Right forelimb (tissue), 1 donor: Measurements from ENCODE around the gene GASK1B.

Source experiments
- DNase-seq: peaks from one replicate; pipeline ENCODE4 v3.0.0-alpha.2; 2018

The GASK1B gene

DNA sequence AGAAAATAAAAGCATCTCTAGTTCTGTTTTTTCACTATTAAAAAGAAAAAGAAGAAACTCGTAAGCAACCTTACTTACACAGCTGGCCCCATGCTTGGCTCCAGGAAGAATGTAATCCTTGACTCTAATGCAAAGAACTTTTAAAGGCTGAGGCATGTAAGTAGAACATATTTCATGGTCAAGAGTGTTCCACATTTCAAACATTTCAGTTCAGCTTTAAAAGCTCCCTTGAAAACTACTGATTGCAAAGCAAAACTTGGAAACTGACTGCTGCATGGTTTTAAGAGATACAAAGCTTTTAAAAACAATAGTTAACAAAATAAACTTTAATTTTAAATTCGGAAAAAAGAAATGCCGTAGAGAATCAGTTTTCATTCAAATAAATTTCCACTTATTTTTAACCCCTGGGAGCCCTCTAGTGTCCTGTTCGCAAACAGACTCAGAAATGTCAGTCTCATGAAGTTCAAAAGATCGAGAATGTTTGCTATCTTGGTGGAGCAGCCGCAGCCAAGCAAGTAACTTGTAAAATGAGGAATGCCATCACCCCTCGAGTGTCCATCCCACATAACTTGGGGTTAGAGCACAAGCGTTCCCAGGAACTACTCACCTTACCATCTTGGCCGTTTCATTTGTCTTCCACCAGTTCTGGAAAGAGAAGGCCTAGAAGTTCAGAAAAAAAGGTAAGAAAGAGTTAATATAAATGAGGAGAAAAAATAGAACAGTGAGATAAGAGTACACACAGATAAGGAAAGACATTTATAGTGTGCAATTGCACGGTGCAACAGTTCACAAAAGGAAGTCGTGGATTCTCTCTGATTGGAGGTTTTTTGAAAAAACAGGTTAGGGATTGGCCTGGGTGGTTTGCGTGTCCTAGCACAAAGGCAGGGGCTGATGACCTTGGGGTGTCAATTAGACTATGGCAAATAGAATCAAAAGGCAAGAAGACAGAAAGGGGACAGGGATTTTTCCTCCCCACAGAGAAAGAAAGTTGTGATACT is at the start of gene GASK1B:
Gene GASK1B (minus strand): TSS at position 765 of the 998 bp plus-strand sequence. CDS start 1,650 bp downstream, outside the sequence.
- no peak for DNase-seq

DNA sequence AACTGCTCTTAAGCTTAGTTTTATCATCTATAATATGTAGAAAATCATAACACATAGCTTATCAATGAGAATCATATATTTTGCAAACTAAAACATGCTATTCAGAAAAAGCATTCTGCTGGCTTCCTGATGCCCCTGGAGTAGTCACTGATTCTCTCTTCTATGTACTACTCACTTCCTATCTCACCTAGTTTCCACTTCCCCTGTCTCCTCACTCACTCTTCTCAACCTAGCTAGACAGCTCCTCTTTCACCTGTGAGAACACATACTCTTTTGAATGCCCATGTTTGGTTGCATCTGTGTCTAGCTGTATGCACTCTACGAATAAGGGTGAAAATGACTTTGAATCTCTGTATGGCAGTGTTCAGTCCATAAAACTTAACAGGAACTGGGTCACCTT is 46.8 kb upstream of the GASK1B start:
- no peak for DNase-seq

DNA sequence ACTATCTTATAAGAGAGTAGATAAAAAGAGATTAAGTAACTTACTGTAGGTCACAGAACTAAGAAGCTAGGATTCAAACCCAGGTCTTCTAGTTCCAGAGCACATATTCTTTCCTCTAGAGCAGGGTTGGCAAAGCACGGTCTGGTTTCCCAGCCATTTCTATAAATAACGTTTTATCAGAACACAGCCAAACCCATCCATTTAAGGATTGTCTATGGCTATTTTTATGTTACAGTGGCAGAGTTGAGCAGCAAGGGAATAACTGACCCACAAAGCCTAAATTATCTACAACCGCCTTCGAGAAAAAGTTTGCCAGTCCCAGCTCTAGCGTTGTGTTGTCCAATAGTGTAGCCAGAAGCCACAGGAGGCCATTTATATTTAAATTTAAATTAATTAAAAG is 44.9 kb upstream of the GASK1B start:
- DNase-seq: no peak

DNA sequence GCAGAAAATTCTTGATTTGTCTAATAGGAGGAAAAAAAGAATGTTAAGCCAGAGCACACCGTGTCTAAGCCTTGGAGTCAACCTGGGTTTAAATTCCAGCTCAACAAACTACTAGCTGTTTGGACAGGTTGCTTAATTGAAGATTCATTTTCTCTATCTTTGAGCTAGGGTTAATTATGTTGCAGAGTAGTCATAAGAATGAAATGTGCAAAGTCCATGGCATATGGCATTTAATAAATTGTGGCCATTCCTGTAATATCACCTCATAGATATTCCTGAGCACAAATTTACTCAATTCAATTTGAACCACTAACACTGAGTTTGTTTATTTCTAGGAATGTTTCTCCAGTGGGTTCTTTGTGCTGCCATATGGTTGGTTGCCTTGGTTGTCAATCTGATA is 42.0 kb upstream of the GASK1B start:
- DNase-seq: no peak

DNA sequence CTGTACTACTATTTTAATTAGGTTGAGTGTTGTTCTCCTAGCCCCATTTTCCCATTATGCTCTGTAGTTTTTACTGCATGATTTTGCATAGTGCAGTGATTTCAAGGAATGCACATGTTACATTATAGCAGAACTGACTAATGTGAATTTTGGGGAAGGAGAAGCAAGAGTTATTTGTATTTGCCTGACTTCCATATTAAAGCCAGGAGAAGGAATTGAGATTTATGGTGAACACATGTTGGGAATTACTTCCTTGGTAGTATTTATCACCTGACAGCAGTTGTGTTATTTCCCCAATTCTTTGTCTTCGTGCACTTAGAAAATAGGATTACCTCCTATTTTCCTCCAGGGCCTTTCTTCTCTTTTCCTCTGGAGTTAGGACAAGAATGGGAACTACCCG is 40.6 kb upstream of the GASK1B start:
- DNase-seq: no peak

DNA sequence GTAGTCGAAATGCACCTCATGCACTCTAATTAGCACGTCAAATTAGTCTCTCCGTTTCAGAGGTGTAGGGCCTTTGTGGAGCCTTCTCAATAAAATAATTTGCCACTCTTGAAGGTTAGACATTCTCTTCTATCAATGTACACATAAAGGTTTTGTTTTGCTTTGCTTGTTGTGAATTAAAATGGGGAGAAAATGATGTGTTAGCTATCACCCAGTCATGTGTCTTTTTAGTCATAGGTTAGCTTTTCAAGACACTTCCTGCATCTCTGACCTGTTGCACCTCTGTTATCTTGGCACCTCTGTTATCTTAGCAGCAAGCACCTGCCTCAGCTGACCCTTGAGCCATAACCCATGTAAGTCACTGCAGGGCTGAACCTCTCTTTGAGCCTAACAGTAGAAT is 38.4 kb upstream of the GASK1B start:
- no peak for DNase-seq

DNA sequence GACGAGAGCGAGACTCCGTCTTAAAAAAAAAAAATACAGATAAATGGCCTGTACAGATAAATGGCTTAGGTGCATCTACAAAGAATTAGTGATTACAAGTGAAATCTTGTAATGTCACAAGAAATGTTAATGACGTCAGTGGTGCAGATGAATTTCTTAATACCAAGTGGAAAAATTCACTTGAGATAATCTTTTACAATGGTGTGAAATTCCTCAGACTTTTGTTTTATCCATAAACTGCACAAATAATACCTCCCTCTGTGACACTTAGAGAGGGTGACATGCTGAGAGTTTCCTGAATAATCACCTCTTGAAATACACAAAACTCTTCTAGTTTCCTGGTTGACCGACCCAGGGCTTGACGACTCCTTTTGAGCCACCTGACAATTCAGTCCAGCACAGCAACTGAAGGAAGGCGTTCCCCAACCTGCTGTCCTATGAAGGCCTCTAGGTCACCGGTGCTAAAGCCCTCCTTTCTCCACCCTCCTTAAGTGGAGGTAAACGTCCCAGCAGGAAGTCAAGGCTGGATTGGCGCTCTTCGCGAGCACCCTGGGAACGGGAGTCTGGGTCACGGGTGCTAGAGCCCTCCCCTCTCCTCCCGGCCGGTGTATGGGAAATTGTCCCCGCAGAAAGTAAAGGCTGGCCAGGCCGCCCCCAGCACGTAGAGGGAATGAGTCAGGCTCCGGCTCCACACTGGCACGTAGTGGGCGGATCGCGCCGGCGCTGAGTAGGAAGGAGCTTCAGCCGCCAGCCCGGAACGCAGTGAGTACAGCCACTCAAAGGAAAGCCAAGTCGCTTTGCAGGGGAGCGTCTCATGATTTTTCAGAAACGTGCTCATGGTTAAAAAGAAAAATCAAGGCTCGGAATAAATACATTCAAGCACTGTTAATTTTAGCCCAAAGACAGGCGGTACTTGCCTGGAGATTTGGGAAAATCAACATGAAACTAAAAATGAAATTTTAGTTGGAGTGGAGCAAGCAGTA is 37.3 kb upstream of the GASK1B start, which contains the start of gene TMEM144:
Gene TMEM144 (plus strand): TSS at position 662 of the 983 bp plus-strand sequence. CDS start 2,182 bp downstream, outside the sequence.
- peak; percentile 86 for DNase-seq

DNA sequence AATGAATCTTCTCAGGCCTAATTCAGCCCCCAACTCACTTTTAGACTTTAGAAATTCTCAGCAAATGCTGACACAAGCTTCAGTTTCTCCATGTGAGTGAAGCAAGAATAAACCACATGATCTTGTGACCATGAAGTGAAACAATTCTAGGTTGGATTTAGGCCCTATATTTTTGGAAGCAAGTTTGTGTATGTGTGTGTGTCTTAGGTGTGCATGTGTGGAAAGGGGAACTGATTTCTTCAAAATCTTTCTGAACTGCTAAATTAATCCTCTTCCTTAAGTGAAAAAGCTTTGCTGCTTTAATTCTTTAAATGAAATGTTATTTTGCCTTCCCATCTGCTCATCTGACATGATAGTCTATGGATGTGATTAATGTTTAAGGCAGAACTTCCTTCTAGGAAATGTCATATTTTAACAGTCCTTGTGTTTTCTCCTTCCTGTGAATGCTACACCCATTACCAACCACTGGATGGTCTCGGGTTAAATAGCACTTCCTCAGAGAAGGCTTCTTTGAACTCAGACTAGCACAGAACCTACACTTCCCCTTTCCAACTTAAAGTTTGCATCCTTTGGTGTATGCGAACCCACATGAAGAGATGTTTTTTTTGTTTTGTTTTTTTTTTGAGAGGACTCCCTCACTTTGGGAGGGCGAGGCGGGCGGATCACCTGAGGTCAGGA is 36.3 kb upstream of the GASK1B start:
- no peak for DNase-seq

DNA sequence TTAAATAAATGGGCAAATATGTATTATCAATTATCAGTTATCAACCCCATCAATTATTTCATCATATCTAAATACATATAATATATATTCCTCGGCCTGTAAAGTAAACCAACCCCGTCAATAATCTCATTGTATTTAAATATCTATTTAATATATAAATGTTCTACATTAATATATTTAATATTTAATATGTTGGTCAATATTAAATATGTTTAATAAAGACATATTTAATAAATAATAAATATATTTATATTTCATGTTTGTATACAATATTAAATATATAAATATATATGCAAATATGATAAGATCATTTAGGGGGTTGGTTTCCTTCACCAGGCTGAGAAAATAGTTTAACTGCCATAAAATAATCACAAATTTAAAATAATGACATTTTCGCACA is 31.1 kb upstream of the GASK1B start:
- no peak for DNase-seq

DNA sequence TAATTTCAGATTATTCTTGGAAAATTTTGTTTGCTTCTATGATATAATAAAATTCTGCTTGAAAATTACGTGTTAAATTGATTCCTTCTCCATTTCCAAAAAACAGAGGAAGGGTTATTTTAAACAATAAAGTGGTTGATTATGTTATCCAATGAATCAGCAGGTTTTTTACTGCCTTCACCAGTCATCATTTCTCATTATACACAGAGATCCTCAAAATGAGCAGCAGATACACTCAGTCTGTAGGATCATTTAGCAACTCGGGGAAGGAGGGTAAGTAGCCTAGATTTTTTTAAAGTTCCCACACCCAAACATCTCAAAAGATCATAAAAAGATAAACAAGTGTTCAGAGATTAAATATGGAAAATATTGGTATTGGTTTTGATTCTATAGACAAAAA is 30.6 kb upstream of the GASK1B start:
- DNase-seq: no peak

DNA sequence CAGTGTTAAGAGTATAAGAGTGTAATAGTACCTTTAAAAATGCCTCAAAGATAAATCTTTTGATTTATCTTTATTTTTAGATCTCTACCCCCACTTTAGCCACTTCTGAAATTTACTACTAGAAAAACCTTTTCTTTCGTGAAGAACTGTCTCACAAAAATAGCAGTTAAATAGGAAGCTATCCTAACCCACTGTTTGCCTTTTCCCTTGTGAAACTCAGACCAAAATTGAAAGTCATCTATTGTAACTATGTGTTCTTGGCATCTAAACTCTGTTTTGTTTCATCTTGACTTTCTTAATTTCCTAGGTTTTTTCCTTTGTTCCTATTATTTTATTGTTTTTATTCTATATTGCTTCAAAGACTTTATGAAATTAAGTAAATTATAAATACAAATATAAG is 29.7 kb upstream of the GASK1B start:
- DNase-seq: no peak

DNA sequence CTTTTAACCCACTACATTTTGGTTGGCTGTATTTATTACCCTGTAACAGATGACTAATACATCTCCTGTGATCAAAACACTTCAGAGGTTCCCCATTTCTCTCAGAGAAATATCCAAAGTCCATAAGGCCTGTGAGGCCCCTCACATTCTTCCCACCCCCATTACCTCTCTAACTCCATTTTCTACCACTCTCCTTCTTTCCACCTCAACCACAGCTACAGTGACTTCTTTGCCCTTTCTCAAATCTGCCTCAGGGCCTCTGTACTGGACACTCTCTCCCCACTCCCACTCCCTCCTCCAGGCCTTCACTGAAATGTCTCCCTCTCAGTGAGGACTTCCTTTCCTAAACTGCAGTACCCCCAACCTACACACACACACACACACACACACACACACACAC is 29.1 kb upstream of the GASK1B start:
- DNase-seq: no peak

DNA sequence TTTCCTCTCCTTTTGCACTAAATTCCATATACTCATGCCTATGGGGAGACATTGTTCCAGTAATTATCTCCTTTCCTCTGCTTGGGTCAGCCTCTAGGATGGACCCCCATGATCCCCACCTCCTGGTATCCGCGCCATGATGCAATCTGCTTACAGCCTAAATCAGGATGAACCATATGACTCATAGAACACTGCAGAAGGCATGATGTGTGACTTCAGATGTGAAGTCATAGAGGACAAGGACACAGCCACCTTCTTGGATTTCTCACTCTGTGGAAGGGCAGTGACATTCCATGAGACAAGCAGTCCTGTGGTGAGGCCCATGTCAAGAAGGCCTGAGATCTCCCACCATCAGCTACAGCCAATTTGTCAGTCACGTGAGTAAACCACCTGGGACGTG is 28.5 kb upstream of the GASK1B start:
- no peak for DNase-seq

DNA sequence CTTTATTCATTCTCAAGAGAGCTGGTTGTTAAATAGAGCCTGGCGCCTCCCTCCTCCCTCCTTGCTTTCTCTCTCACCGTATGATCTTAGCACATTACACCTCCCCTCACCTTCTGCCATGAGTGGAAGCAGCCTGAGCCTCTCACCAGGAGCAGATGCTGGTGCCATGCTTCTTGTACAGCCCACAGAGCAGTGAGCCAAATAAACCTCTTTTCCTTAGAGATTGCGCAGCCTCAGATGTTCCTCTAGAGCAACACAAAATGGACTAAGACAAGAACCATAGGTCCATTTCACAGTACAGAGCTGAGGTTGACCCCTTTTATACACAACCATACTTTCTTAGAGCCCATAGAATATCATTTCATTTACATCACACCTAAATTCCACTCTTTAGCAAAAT is 27.4 kb upstream of the GASK1B start:
- DNase-seq: no peak

DNA sequence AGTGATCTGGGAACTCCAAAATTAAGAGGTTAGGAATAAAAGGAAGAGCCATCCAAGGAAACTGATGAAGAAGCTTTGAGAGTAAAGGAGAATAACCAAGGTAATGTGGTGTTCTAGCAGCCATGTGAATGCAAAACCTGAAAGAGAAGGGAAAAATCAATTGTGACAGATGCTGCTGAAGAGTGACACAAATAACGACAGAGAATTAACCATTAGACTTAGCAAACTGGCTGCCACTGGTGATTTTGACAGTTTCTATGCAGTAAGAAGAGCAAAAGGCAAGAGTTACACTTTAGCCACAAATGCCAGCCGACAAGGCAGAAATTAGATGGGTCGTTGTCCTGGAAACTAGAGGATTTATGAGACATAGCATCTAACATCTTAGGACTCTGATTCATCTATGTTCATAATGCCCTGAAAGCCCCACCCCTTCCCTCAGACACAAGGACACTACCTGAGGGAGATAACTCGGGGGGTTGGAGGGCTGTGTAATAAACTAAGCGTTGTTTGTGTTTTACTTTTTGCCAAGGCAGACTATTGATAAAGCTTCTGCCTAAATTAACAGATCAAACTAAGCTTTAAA is 24.5 kb upstream of the GASK1B start:
- no peak for DNase-seq

DNA sequence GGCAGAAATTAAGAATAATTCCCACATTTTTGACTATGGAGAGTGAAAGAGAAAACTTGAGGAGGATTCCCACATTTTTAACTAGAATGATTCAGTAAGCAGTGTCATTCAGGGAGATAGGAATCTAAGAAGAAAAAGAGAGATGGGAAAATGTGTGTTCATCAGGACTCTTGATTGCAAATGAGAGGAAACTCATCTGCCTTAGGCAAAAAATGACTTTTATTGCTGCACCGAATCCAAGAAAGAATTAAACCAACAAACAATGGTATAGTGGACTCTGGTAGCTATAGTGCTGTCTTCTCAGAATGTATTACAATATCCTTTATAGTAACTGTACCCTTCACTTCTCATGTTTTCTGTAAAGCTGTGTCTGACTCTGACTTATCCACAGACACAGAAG is 22.5 kb upstream of the GASK1B start:
- no peak for DNase-seq

DNA sequence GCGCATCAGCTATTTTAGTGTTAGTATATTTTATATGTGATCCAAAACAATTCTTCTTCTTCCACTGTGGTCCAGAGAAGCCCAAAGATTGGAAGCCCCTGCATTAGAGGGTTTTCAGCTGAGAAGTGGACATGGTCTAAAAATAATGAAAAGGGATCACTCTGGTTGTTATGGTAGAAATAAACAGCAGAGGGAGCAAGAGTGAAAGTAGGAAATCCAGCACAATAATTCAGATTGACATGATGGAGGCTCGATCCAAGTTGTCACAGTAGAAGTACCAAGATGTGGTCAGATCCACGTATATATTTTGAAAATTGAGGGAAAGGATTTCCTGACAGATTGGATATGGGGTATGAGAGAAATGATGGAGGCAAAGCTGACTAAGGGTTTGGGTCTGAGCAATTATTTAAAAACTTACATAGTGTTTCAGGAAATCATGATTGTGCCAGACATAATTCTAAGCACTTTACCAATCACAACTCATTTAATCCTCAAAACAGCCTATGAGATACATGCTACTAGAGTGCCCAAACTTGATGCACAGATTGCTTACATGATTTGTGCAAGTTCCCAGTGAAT is 20.4 kb upstream of the GASK1B start:
- no peak for DNase-seq

DNA sequence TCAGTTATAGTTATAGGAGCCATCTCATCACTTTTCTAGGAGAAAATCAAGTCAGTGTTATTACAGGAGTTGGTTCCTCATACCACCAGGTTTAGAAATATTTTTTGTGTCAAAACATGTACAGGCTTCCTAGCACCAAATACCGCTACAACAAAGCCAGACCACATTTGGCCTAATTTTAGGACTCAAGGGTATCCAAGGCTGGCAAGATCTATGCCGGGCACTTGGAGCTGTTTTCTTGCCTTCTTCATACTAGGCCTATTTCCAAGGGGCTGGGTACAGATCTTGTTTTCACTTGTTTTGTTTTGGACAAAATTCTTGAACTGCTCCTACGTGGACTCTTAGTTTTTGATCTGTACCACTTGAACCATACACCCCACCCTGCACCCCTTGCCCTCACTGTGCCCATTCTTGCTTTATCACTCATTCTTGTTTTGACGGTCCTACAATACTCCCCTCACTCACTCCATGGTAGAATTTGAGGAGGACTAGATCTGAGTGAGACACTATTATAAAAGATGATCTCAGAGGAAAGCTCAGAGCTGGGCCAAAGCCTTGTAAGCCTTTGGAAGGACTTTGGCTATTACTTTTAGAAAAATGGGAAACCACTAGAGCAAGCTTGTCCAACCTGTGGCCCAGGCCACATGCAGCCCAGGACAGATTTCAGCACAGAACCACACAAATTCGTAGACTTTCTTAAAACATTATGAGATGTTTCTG is 19.8 kb upstream of the GASK1B start:
- DNase-seq: no peak

DNA sequence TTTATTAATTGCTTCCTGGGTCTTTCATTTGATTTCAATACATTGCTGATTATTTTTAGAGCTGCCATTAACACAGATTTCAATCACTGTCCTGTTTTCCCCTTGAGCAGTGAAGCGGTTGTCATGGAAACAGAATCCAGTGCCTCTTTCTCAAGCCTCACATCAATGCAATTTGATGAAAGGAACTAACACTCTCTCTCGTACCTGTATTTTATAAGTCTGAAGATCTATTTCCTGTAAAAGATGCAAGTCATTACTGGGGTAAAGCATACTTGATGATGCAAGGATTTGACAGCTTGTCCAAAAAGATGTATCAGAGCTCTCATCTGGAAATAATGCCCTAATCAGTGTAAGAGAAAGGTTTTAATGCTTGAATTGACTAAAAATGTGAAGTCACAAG is 17.9 kb upstream of the GASK1B start:
- no peak for DNase-seq

DNA sequence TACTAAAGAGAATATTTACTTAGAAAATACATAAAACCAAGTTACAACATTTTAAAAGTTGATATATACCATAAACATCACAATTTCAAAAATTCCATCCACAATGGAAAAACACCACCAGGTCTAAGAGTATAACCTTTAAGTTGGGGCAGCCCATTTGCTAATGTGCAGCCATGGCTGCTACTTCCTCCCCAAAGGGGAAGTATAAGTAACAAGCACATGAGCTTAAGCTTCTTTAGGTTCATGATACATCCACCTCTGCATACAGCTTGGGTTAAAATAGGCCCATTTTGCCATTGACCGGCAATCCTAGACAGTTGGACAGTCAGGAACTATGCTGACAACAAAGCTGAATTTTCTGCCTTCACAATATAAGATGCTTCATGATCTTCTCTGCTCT is 16.6 kb upstream of the GASK1B start:
- DNase-seq: no peak

DNA sequence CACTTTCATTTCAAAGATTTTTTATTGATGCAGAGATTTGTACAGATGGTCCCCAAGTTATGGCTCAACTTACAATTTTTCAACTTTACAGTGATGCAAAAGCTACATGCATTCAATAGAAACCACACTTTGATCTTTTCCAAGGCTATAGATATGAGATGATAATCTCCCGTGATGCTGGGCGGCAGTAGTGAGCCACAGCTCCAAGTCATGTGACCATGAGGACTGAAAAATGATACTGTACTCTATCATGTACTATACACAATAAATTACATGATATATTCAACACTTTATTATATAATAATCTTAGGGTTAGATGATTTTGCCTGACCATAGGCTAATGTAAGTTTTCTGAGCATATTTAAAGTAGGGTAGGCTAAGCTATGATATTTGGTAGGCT is 14.0 kb upstream of the GASK1B start:
- no peak for DNase-seq
